Amniotic stem cell (primary cell): Measurements from ENCODE around the gene TAS2R1.

ENCODE experiments used
- DNase-seq: peaks from one replicate; lab custom pipeline; 2025; lab: John Stamatoyannopoulos, UW

Gene TAS2R1, protein sequence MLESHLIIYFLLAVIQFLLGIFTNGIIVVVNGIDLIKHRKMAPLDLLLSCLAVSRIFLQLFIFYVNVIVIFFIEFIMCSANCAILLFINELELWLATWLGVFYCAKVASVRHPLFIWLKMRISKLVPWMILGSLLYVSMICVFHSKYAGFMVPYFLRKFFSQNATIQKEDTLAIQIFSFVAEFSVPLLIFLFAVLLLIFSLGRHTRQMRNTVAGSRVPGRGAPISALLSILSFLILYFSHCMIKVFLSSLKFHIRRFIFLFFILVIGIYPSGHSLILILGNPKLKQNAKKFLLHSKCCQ

DNA sequence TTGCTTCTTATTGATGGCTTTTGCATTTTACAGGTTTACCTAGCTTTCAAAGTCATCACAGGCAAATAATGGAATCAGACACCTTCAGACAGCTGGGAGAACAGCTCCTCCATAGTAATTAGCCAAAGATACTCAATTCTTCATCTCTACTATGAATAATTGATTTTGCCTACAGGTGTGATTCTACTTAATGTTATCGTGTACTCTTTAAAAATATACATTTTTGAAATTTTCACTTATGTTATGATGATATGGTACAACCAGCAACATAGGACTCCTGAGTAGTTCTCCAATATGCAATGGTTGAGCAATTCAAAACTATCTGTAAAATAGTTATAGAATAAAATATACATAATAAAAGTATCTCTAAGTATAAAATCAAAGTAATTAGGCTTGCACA lies at the start of gene TAS2R1:
TAS2R1 (minus strand) TSS at position 101 of the 400 bp plus-strand sequence. CDS start 319 bp downstream, outside the sequence.
- DNase-seq: no peak

DNA sequence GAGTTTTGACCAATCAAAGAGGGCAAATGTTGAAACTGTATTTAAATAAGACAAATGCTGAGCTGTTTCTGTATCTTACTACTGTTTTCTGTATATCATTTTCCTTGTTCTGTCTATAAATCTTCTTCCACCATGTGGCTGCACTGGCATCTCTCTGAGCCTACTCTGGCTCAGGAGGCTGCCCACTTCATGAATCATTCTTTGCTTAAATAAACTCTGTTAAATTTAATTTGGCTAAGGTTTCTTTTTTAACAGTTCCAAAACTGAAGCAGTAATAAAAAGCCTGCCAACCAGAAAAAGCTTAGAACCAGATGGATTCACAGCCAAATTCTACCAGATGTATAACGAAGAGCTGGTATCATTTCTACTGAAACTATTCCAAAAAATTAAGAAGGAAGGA lies 40.2 kb upstream of the TAS2R1 start:
- DNase-seq: no peak

DNA sequence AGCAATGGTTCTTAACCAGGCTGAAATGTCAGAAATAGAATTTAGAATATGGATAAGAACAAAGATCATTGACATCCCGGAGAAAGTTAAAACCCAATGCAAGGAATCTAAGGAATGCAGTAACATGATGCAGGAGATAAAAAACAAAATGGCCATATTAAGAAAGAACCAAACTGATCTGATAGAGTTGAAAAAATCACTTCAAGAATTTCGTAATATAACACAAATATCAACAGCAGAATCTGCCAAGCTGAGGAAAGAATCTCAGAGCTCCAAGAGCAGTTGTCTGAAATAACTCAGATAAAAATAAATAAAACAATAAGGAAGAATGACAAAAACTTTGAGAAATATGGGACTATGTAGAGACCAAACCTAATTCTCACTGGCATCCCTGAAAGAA lies 37.8 kb upstream of the TAS2R1 start:
- DNase-seq: no peak

DNA sequence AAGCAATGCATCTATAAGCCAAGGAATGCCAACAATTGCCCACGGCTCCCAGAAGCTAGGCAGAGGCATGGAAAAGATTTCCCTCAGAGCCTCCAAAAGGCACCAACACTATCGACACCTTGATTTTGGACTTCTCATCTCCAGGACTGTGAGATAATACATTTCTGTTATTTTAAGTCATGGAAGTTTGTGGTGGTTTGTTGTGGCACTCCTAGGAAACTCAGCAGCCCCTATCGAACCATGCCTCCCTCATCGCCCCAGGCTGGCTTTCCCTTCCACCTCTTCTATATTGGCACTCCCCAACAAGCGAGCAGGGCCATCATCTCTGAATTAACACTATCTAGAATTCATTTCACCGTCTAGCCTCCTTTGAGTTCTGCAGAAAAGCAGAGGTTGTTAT lies 33.7 kb upstream of the TAS2R1 start:
- no peak for DNase-seq

DNA sequence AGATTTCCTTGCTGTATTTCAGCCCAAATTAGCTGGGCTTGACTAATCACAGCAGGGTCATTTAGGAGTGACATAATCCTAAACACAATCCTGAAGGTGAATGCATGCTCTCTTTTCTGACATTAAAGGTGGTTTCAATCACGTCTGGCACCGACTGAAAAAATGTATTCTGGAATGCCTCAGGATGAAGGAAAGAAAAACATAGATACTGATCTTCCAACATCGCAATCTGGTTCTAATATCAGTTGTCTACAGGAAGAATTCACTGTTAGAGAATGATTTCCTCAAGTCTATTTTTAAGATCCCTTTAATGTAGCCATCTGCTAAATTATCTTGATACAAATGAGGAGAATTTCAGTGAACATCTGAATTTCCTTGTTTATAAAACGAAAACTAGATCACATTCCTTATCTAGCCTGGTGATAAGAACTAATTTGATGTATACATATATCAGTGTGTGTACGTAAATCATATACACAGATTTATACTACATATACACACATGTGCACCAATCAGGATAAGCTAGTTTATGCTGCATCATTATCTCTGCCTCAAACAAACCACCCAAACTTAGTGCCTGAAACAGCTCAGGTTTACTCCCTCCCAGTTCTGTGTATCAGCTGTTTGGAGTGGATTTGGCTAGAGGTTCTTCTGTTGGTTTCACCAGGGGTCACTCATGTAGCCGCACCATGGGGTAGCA lies 31.3 kb upstream of the TAS2R1 start:
- DNase-seq: no peak

DNA sequence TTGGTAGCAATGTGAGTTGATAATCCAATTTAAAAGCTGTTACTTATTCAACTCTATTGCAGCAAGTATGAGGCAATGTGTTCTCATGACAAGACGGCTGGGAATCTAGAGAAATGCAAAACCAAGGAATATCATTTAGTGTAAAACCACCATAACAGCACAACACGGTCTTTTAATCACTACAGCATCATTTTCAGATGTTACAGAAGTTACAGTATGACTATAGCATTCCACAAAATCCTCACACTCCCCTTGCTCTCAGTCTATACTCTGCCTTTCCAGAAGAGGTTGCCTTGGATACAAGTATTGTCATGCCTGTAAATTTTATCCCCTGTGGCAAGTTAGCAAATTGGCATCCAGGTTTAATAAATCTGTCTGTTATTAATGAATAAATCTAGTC lies 28.6 kb upstream of the TAS2R1 start:
- no peak for DNase-seq

DNA sequence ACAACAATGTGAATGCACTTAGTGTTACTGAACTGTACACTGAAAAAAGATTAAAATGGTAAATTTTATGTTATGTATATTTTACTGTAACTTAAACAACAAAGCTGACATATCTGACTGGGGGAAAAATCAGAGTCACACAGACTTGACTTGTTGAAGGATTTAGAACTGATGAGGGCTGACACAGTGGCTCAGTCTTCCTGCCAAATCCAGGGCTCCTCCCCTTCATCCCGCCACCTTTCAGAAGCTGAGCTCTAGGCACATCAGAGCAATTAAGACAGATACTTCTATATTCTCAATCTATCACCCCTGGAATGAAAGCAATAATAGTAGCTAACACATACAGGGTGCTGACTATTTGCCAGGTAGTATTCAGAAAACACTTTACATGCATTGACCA lies 27.7 kb upstream of the TAS2R1 start:
- DNase-seq: no peak

DNA sequence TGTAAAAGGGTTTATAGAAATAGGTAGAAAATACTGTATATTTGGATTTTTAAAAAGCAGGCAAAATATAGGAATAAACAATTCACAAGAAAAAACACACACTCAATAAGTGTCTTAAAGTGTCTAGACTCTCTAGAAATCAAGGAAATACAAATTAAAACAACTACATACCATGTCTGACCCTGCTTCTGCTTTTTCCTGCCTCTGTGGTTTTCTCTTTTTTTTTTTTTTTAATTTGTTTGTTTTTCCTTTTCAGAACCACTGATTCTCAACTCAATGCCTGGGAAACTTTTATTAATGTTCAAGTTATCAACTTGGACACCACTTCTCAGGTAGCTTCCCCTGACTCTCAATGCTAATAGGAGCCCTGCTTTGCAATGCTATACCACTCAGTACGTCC lies 25.5 kb upstream of the TAS2R1 start:
- DNase-seq: no peak

DNA sequence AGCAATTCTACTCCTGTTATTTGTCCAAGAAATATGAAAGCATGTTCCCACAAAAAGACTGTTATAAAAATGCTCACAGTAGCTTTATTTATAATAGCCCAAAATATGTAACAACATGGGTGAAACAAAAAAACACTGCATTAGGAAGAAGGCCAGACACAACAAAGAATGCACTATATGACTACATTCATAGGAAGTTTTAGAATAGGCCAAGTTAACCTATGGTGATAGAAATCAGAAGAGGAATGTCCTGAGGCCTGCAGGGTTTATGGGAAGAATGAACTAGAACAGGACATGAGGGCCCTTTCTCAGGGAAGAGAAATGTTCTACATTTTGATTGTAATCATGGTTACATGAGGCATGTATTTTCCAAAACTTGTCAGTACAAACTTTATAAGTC lies 24.7 kb upstream of the TAS2R1 start:
- DNase-seq: no peak

DNA sequence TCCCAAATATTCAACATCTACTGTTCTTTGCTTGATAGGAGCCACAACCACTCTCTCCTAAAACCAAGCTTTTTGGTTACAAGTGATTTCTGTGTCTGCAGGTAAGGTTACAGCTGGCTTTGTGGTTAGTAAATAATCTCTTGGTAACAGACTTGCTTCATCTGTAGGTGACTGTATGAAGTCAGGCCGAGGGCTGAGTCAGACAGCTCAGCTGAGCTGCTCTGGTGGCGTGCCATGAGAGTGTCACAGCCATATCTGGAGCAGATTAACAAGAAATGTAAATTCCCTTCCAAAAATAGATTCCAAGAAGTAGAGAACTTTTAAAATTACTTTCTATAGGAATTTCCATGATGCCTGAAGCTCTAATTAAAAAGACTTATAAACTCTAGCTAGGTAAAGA lies 23.7 kb upstream of the TAS2R1 start:
- peak; percentile 89 for DNase-seq

DNA sequence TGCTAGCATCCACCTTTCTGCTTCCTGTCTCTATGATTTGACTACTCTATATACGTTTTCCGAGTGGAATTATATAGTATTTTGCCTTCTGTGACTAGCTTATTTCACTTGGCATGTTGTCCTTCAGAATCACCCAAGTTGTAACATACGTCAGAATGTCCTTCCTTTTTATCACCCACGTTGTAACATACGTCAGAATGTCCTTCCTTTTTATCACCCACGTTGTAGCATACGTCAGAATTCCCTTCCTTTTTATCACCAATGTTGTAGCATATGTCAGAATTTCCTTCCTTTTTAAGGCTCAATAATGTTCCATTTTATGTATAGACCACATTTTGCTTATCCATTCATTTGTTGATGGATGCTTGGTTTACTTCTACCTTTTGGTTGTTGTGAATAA lies 22.9 kb upstream of the TAS2R1 start:
- DNase-seq: no peak

DNA sequence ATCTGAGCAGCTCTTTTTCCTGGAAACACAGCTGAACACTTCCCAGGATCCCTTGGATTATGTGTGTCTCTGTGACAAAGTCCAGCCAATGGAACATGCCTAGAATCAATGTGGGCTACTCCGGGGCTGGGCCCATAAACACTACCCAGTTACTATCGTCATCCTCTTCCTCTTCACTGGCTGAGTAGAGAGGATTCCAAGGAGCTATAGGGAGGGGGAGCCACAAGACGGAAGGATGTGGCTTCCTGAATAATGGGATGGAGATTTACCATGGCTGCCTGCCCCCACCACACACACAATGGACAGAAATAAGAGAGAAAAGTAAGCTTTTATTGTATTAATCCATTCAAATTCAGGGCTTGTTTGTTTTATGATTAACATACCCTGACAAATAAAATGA lies 22.1 kb upstream of the TAS2R1 start:
- no peak for DNase-seq

DNA sequence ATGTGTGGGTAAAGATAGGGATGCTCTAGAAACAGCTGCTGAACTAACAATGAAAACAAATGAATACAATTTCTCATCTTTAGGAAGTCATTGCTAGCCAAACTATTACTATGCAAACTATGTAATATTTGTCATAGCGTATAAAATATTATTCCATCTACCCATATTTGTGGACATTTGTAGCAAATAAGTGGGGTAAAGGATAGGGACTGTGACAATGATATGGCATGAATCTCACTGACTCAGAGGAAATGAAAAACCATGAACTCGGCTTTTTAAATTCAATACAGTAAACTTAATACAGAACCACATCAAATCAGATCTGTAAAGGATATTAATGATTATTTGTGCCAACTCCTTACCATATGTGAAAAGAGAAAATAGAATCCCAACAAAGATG lies 16.7 kb upstream of the TAS2R1 start:
- DNase-seq: no peak

DNA sequence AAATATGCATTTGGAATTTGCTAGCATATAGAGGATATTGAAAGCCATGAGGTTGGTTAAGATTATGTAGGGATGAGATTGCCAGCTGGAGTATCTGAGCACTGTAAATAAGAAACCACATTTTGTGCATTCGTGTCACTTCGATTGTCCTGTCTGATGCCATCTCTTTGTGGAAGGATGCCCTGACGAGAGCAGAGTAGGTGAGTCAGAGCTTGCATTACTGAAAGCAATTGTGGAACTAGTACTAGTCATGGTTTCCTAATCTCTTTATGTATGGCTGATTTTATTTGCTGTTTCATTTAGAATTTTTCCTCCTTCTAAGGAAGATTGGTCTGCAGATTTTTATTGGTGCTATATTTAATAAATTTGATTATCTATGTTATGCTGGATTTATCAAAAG lies 14.5 kb upstream of the TAS2R1 start:
- no peak for DNase-seq

DNA sequence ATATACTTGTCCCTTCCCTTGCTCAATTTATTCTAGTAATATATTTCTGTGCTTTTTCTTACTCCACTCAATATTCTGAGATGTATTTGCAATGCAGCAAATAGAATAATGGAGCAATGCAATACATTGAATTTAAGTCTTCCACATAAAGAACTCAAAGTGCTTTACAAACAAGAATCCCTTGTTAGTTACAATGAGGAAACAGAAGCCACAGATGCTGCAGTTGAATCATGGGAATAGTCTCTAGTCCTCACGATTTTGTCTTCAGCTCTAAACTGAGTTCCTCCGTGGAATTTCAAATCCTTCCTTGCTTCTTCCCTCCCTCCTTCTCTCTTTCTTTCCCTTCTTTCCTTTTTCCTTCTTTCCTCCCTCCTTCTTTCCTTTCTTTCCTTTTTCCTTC lies 12.5 kb upstream of the TAS2R1 start:
- no peak for DNase-seq

DNA sequence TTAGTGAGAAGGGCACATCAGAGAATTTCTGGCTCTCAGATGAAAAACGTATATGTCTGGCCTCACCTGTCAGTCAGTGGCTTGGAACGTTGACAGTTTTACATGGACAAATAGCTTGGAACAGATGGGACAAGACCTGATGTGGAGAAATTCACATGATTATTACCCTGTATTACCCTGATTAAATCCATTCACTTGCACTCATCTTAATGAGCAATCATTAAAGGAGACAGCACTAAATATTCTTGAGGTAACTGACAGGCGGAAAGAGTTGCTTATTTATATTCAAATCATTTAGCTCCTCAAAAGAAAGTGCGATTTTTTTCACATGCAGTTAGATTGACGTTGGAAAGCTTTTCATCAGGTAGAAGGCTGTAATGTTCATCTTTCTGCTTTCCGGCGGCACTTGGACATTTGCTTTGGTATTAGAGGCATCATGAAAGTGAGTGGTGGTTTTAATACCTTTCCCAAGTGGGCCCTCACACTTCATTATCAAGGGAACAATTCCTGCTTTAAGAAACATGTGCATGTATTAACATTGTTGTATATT lies 11.7 kb upstream of the TAS2R1 start:
- DNase-seq: no peak

DNA sequence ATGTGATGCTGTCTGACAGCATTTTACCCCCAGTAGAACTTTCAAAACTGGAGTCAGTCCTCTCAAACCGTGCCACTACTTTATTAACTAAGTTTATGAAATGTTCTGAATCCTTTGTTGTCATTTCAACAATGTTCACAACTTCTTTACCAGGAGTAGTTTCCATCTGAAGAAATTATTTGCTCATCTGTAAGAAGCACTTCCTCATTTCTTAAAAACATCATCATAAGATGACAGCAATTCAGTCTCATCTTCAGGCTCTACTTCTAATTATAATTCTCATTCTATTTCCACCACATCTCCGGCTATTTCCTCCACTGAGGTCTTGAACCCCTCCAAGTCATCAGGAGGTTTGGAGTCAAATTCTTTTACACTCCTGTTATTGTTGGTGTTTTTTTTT lies 2.3 kb upstream of the TAS2R1 start:
- no peak for DNase-seq

DNA sequence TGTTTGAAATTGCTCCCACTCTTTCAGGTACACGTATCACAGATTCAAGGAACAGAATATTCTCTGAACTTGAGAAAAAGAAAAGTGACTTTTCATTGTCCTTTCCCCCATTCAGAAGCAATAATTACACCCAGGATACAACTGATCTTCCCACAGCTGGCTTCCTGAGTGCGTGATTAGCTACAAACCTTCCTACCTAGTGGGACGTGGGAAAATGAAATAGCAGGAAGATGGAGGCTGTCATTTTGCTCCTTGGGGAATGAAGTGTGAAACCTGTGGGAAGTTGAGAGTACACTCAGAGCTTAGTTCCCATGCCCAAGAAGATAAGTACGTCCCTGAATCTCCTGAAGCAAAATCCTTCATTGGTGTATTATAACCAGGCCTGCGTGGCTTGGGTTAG lies 2.6 kb downstream of the TAS2R1 start:
- no peak for DNase-seq

DNA sequence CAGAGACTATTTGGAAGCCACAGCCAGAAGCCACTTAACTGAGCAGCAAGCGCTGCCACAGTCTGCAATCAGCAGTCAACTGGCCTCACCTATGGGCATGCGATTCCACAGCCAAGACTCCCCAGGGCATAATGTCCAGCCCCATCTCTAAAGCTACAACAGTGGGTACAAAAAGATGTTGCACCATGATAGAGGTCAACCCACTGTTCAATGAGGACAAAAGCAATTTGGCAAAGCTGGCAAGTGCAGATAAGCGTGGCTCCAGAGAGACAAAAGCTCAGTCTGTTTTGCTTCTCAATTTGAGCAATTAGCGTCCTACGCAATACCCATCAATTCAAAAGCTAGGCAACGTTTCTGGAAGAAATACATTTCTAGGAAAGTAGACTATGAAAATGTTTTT lies 3.2 kb downstream of the TAS2R1 start:
- DNase-seq: no peak

DNA sequence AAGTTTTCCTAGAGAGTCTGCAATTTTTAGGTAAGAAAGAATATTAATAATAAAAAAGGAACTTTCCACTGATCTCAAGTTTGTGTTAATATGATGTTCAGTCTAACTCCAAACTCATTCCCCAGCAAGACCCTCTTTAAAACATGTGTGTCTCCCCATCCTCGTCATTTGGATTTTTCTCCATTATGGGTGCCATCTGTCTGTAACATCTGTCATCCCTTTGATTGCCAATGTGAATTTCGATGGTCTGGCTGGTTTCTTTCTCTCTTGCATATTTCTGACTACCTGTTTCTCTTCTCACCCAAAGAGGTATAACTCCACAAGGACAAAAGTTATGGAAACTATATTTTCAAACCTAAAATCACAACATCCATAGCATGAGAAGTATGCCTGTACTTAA lies 4.4 kb downstream of the TAS2R1 start:
- DNase-seq: no peak

DNA sequence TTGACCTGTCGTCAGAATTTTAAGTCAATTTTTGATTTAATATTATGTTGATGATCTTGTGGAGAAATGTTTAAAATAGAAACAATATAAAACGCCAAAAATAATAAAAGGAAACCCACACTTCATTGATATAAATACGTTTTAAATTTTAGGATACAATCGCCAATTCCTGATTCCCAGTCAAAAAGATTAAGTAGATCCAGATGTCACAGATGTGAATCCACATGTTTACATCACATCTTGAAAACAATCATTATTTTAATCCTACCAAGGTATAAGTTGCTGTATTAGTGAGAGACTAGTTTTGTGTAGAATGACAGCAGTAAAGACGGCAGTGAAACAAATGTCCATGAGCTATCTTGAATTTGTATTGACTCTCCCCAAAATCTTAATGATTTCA lies 4.9 kb downstream of the TAS2R1 start:
- DNase-seq: no peak

DNA sequence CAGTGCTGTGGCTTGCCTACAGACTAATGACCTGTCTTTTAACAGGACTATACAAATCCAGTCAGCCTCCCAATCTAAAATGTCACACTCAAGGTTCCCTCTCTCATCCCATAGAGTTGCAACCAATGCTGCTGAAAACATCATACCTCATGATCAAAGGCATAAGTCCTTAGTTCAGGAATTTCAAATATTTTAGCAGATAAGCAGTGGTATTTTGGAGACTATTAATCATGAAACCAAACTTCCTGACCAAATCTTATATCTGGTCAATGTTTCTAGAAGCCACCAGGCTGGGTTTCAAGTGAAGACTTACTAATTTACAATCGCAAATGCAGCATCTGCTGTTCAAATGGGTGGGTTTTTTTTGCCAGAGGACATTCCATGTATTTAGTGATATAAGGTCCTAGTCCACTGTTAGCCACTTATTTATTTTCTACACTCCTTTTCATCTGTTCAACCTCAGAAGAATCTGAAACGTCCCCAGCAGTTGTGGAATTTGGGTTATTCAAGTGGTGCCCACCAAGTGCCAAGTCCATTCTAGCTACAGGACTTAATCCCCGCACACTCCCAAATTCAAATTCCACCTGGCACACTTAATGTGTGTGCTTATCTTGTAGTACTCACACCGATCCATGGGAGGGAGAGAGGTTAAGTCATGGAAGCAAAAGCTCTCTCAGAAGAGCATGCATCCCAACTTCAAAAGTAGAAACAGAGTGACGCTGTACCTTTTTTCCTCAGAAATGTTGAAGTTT lies 5.8 kb downstream of the TAS2R1 start:
- DNase-seq: no peak

DNA sequence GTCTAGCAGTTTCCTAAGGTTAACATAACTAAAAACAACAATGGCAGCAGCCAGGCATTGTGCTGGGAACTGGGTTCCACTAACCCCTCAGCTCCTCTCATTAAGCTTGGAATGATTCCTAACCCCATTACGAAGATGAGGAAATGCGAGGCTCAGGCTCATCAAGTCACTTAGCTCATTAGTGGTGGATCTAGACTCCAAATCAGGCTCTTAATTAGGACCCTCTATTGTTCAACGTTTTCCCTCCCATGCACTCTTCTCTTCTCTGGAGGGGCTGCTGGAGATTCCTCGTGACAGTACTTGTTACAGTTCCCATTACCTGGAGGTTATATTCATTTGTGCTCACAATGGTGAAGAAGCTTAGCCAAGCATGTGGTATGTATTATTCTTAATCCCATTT lies 6.5 kb downstream of the TAS2R1 start:
- DNase-seq: no peak
